ENCODE data around the gene SLC29A2. TPM values are rescaled to one million over a fixed set of nuclear protein-coding genes. Genes with fewer than 3 reads are reported as not detected.

SLC29A2 gene
- total RNA-seq, 1 donor from 2014 or later, result 4.2 TPM

GRCh38 chr11:66339686-66340483 is 31.7 kb downstream of the SLC29A2 start:
- no peaks in the 10 kb centered on the region for H3K27me3 ChIP-seq (ENCODE audit: control insufficient read depth in 3 of 3, insufficient read depth in 3 of 3, low read length in 3 of 3)
- H3K36me3 ChIP-seq (ENCODE audit: control insufficient read depth in 3 of 3, insufficient read depth in 3 of 3, low read length in 3 of 3), result peaks cover 43 to 47% (median 44%) of the 10 kb centered on the region in 3 donors
- no peaks in the 10 kb centered on the region for H3K9me3 ChIP-seq (ENCODE audit: control insufficient read depth in 3 of 3, low read length in 3 of 3)
- H3K4me1 ChIP-seq (ENCODE audit: control insufficient read depth in 3 of 3, insufficient read depth in 3 of 3, low read length in 3 of 3), result peaks cover 40 to 52% (median 44%) of the 10 kb centered on the region in 3 donors
- H3K9ac ChIP-seq (ENCODE audit: low read depth in 1 of 3, low read length in 3 of 3), result no peak overlapping the region
- H3K27ac ChIP-seq (ENCODE audit: low read depth, low read length), result no peak overlapping the region
- H3K4me3 ChIP-seq (ENCODE audit: low read length in 3 of 3), result no peak overlapping the region

- H3K36me3 ChIP-seq (ENCODE audit: control insufficient read depth in 3 of 3, insufficient read depth in 3 of 3, low read length in 3 of 3), result peaks cover 43 to 47% (median 44%) of the 10 kb centered on the region in 3 donors
- peaks cover 35 to 52% (median 45%) of the 10 kb centered on the region in 3 donors for H3K4me1 ChIP-seq (ENCODE audit: control insufficient read depth in 3 of 3, insufficient read depth in 3 of 3, low read length in 3 of 3)
- no peak overlapping the region for H3K27ac ChIP-seq (ENCODE audit: low read depth, low read length)
- H3K4me3 ChIP-seq (ENCODE audit: low read length in 3 of 3), result no peak overlapping the region
- H3K9me3 ChIP-seq (ENCODE audit: control insufficient read depth in 3 of 3, low read length in 3 of 3), result no peaks in the 10 kb centered on the region
- no peak overlapping the region for H3K9ac ChIP-seq (ENCODE audit: low read depth in 1 of 3, low read length in 3 of 3)
- no peaks in the 10 kb centered on the region for H3K27me3 ChIP-seq (ENCODE audit: control insufficient read depth in 3 of 3, insufficient read depth in 3 of 3, low read length in 3 of 3)
These were observed 32.3 kb downstream of the SLC29A2 start for GRCh38 chr11:66339162-66339675.

DNA sequence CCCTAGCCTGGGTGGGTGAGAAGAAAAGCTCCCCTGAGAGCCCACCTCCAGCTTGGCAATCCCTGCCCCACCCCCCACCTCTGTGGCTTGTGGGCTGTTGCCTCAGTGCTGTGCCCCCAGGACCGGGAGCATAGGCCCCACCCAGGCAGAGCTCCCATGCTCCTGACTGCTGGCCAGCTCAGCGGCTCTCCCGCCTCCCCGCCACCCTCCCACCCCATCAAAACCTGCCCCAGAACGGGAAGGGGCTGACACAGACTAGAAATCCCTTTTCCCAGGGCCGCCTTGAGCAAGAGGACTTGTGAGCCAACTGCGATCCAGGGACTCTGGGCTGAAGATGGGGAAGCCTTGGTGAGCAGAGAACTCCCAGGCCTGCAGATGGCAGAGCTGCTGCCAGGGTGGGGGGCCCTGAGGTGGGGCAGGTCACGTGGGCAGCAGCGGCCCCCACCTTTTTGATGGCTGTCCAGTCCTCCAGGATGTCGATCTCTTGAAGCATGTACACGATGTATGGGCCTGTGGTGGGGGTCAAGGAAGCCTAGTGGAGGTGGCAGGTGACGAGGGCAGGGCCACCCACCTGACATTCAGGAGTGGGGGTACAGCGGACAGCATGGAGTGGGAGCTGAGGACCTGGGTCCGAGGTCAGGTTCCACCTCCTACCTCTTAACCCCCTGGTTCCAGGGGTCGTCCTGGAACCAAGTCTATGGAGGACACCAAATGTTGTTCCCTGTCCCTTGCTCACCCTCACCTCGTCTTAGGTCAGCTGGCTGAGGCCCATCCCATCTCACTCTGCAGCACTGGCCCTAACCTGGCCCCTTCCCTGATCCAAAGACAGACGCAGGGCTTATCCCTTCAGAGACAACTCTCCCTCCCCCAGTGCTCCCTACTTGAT is 33.0 kb downstream of the SLC29A2 start:
- peaks cover 28 to 45% (median 38%) of the 10 kb centered on the region in 3 donors for H3K4me1 ChIP-seq (ENCODE audit: control insufficient read depth in 3 of 3, insufficient read depth in 3 of 3, low read length in 3 of 3)
- no peaks in the 10 kb centered on the region for H3K9me3 ChIP-seq (ENCODE audit: control insufficient read depth in 3 of 3, low read length in 3 of 3)
- H3K36me3 ChIP-seq (ENCODE audit: control insufficient read depth in 3 of 3, insufficient read depth in 3 of 3, low read length in 3 of 3), result peaks cover 44 to 49% (median 44%) of the 10 kb centered on the region in 3 donors
- no peaks in the 10 kb centered on the region for H3K27me3 ChIP-seq (ENCODE audit: control insufficient read depth in 3 of 3, insufficient read depth in 3 of 3, low read length in 3 of 3)
- peak overlapping the region in 1 of 3 donors; percentile 54 for H3K9ac ChIP-seq (ENCODE audit: low read depth in 1 of 3, low read length in 3 of 3)
- H3K27ac ChIP-seq (ENCODE audit: low read depth, low read length), result no peak overlapping the region
- H3K4me3 ChIP-seq (ENCODE audit: low read length in 3 of 3), result no peak overlapping the region

GRCh38 chr11:66337103-66337899 is 34.3 kb downstream of the SLC29A2 start:
- peak overlapping the region; percentile 70 for H3K27ac ChIP-seq (ENCODE audit: low read depth, low read length)

GRCh38 chr11:66336234-66337102 is 35.1 kb downstream of the SLC29A2 start, which contains the start of gene RIN1:
TSS of gene RIN1 (minus strand) at chr11:66336434. CDS start at chr11:66336402, 32 bp downstream.
- Histone ChIP-seq H3K9ac (ENCODE audit: low read depth in 1 of 3, low read length in 3 of 3) (peak within 1 kb of the TSS; percentile 72 to 89 (median 81)), H3K9me3 (ENCODE audit: control insufficient read depth in 3 of 3, low read length in 3 of 3) (no peaks in the 10 kb centered on the region), H3K27ac (ENCODE audit: low read depth, low read length) (peak within 1 kb of the TSS; percentile 70), H3K4me3 (ENCODE audit: low read length in 3 of 3) (peak within 1 kb of the TSS; percentile 73 to 80 (median 75)), H3K4me1 (ENCODE audit: control insufficient read depth in 3 of 3, insufficient read depth in 3 of 3, low read length in 3 of 3) (peaks cover 24 to 37% (median 35%) of the 10 kb centered on the region in 3 donors), H3K27me3 (ENCODE audit: control insufficient read depth in 3 of 3, insufficient read depth in 3 of 3, low read length in 3 of 3) (no peaks in the 10 kb centered on the region), H3K36me3 (ENCODE audit: control insufficient read depth in 3 of 3, insufficient read depth in 3 of 3, low read length in 3 of 3) (peaks cover 35 to 54% (median 53%) of the 10 kb centered on the region in 3 donors)

More at GRCh38 chr11:66337103-66337899, 34.3 kb downstream of the SLC29A2 start:
- Histone ChIP-seq H3K36me3 (ENCODE audit: control insufficient read depth in 3 of 3, insufficient read depth in 3 of 3, low read length in 3 of 3) (peaks cover 42 to 59% (median 56%) of the 10 kb centered on the region in 3 donors), H3K9ac (ENCODE audit: low read depth in 1 of 3, low read length in 3 of 3) (peak overlapping the region; percentile 33 to 54 (median 52)), H3K4me1 (ENCODE audit: control insufficient read depth in 3 of 3, insufficient read depth in 3 of 3, low read length in 3 of 3) (peaks cover 24 to 37% (median 35%) of the 10 kb centered on the region in 3 donors), H3K27me3 (ENCODE audit: control insufficient read depth in 3 of 3, insufficient read depth in 3 of 3, low read length in 3 of 3) (no peaks in the 10 kb centered on the region), H3K4me3 (ENCODE audit: low read length in 3 of 3) (peak overlapping the region in 1 of 3 donors; percentile 75), H3K9me3 (ENCODE audit: control insufficient read depth in 3 of 3, low read length in 3 of 3) (no peaks in the 10 kb centered on the region)

DNA sequence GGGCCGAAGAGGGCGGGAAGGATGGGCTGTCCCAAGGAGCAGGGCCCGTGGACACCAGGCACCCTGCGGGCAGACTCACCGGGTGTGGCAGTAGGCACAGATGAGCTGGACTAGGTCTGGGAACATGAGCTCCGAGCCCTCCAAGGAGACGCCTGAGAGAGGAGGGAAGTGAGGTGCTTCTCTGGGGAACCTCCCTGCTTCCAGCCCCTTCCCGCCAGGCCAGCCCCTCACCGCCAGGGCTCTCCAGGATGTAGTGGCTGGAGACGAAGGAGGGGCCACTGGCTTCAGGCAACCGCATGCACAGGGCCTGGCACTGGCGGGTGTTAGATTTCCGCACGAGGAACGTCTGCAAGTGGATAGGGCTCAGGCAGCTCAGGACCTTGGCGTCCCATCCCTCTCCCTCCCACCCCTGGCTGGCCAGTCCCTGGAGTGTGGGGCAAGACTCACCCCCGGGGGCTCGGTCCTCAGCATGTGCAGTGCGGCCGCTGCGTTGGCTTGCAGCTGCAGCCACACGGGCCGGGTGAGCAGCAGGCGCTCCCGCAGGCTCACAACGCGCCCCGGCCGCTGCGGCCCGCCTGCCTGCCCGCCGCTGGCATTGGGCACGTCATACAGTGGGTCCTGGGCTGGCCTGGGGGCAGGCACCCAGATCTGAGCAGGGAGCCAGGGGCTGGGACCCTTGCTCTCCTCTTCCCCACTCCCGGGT is 35.9 kb downstream of the SLC29A2 start:
- Histone ChIP-seq H3K36me3 (ENCODE audit: control insufficient read depth in 3 of 3, insufficient read depth in 3 of 3, low read length in 3 of 3) (peaks cover 27 to 46% (median 45%) of the 10 kb centered on the region in 3 donors), H3K4me1 (ENCODE audit: control insufficient read depth in 3 of 3, insufficient read depth in 3 of 3, low read length in 3 of 3) (peaks cover 24 to 37% (median 35%) of the 10 kb centered on the region in 3 donors), H3K27me3 (ENCODE audit: control insufficient read depth in 3 of 3, insufficient read depth in 3 of 3, low read length in 3 of 3) (no peaks in the 10 kb centered on the region), H3K4me3 (ENCODE audit: low read length in 3 of 3) (peak overlapping the region; percentile 73 to 80 (median 75)), H3K9me3 (ENCODE audit: control insufficient read depth in 3 of 3, low read length in 3 of 3) (no peaks in the 10 kb centered on the region), H3K27ac (ENCODE audit: low read depth, low read length) (peak overlapping the region; percentile 70), H3K9ac (ENCODE audit: low read depth in 1 of 3, low read length in 3 of 3) (peak overlapping the region; percentile 72 to 89 (median 81))

DNA sequence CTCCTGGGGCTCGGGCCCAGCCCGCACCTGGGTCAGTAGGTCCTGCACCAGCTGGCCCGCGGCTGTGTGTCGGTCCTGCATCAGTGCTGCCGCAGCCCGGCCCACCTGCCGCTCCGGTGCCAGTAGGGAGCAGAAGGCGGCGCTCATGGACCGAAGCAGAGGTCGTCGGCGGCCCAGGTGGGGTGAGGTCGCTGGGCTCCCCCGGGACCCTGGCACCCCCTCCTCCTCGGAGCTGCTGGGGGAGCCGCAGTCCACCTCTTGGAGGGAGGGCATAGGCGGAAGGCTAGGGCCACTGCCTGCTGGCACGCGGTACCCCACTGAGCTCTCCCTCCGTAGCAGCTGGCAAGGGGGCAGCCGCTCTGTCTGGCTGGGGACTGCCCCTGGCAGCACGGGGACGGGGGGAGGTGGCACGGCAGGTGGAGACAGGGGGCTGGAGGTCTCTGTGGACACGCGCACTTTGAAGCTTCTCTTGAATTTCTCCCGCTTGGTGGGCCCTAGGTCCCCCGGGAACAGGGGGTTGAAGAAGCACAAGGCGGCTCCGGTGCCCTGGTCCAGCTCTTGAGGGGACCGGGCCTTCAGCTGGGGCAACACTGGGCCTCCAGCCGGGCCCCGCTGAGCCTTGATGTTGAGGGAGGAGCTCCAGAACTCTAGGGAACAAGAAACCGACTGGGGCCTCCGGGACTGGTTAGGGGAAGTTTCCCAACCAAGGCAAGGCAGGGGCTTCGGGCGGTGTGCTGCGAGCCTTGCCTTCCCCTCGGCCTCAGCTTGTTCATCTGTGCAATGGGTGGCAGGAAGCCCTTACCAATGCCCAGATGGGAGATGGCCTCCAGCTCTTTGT is 36.7 kb downstream of the SLC29A2 start:
- no peaks in the 10 kb centered on the region for H3K27me3 ChIP-seq (ENCODE audit: control insufficient read depth in 3 of 3, insufficient read depth in 3 of 3, low read length in 3 of 3)
- H3K27ac ChIP-seq (ENCODE audit: low read depth, low read length), result no peak overlapping the region
- H3K9ac ChIP-seq (ENCODE audit: low read depth in 1 of 3, low read length in 3 of 3), result peak overlapping the region; percentile 72 to 89 (median 81)
- H3K9me3 ChIP-seq (ENCODE audit: control insufficient read depth in 3 of 3, low read length in 3 of 3), result no peaks in the 10 kb centered on the region
- H3K36me3 ChIP-seq (ENCODE audit: control insufficient read depth in 3 of 3, insufficient read depth in 3 of 3, low read length in 3 of 3), result peaks cover 19 to 37% (median 36%) of the 10 kb centered on the region in 3 donors
- H3K4me1 ChIP-seq (ENCODE audit: control insufficient read depth in 3 of 3, insufficient read depth in 3 of 3, low read length in 3 of 3), result peaks cover 24 to 37% (median 35%) of the 10 kb centered on the region in 3 donors
- peak overlapping the region in 2 of 3 donors; percentile 73 to 75 for H3K4me3 ChIP-seq (ENCODE audit: low read length in 3 of 3)
